PC-3 (cell line): Measurements from ENCODE around the gene IFIT2. TPM values are rescaled to one million over a fixed set of nuclear protein-coding genes. Genes with fewer than 3 reads are reported as not detected.

Experiments used
- ATAC-seq: fragments of 200-7000 bp; cut with Tn5 transposase; 2 replicates; pipeline ENCODE4 v1.9.1; 2020; ENCODE audit warnings: mild to moderate bottlenecking, moderate library complexity
- BruUV-seq: library from RNA; stranded (reverse); fragments of 400-500 nt; replicated peaks from 2 replicates; lab custom pipeline; 2021; lab: Mats Ljungman, UMichigan
- CTCF ChIA-PET: fragments of 300-600 bp; sonication (Branson Sonifier 250); formaldehyde crosslinking; loops from one replicate; lab custom pipeline; 2022; ENCODE audit warnings: antibody characterized with exemption; lab: Charles Lee
- POLR2A ChIA-PET: fragments of 300-600 bp; sonication (Branson Sonifier 250); formaldehyde crosslinking; loops from one replicate; lab custom pipeline; 2022; ENCODE audit warnings: antibody characterized with exemption; ENCODE audit not compliant: unreplicated experiment; lab: Charles Lee
- DNase-seq: peaks from one replicate; pipeline ENCODE4 v3.0.0-alpha.2; 2015
- H2AFZ ChIP-seq: fragments of 300-600 bp; sonication (generic); 2 replicates; pipeline ENCODE4 v1.6.0; 2016; ENCODE audit warnings: antibody characterized with exemption, low read length
- H3F3A ChIP-seq: fragments of 300-600 bp; sonication (generic); one replicate; pipeline ENCODE4 v1.6.0; 2017; ENCODE audit warnings: antibody characterized with exemption, low read length, control low read depth, mild to moderate bottlenecking; ENCODE audit not compliant: unreplicated experiment
- H3K27ac ChIP-seq: fragments of 300-600 bp; sonication (generic); 2 replicates; pipeline ENCODE4 v1.5.1; 2016; ENCODE audit warnings: mild to moderate bottlenecking, low read length
- H3K27me3 ChIP-seq: fragments of 300-600 bp; sonication (generic); 2 replicates; pipeline ENCODE4 v1.6.1; 2016; ENCODE audit warnings: low read length, mixed read lengths
- H3K36me3 ChIP-seq: fragments of 300-600 bp; sonication (generic); 2 replicates; pipeline ENCODE4 v1.6.1; 2016; ENCODE audit warnings: low read depth, mixed run types, low read length, mixed read lengths
- H3K4me1 ChIP-seq: fragments of 300-600 bp; sonication (generic); 2 replicates; pipeline ENCODE4 v1.5.1; 2016; ENCODE audit warnings: low read length; ENCODE audit not compliant: insufficient read depth
- H3K4me2 ChIP-seq: fragments of 300-600 bp; sonication (generic); 2 replicates; pipeline ENCODE4 v1.6.0; 2016; ENCODE audit warnings: low read length
- H3K4me3 ChIP-seq: fragments of 300-600 bp; sonication (generic); 2 replicates; pipeline ENCODE4 v1.5.1; 2016; ENCODE audit warnings: mild to moderate bottlenecking, low read length, mixed read lengths
- H3K79me2 ChIP-seq: fragments of 300-600 bp; sonication (generic); 2 replicates; pipeline ENCODE4 v1.6.1; 2017; ENCODE audit warnings: low read length, mixed read lengths
- H3K9ac ChIP-seq: fragments of 300-600 bp; sonication (generic); 2 replicates; pipeline ENCODE4 v1.6.0; 2016; ENCODE audit warnings: mild to moderate bottlenecking, low read length
- H3K9me2 ChIP-seq: fragments of 300-600 bp; sonication (generic); replicated peaks from 2 replicates; pipeline ENCODE4 v1.6.1; 2016; ENCODE audit warnings: mixed run types, low read length, mixed read lengths
- H3K9me3 ChIP-seq: fragments of 300-600 bp; sonication (generic); 2 replicates; pipeline ENCODE4 v1.6.1; 2016; ENCODE audit warnings: low read length, mixed read lengths
- H4K20me1 ChIP-seq: fragments of 300-600 bp; sonication (generic); 2 replicates; pipeline ENCODE4 v1.6.1; 2016; ENCODE audit warnings: low read length, mixed read lengths
- CTCF ChIP-seq: fragments of 300-600 bp; sonication (generic); conservative IDR thresholded peaks from 2 replicates; pipeline ENCODE4 v1.5.1; 2017; ENCODE audit warnings: antibody characterized with exemption, low read depth, mild to moderate bottlenecking, low read length
- EZH2 ChIP-seq: fragments of 300-600 bp; sonication (generic); IDR thresholded peaks from one replicate; pipeline ENCODE4 v1.6.1; 2017; ENCODE audit warnings: antibody characterized with exemption, mild to moderate bottlenecking, low read length; ENCODE audit not compliant: unreplicated experiment
- EZH2phosphoT487 ChIP-seq: fragments of 300-600 bp; sonication (generic); IDR thresholded peaks from 2 replicates; pipeline ENCODE4 v1.6.1; 2018; ENCODE audit warnings: mild to moderate bottlenecking, antibody characterized with exemption, low read length, borderline replicate concordance
- intact Hi-C: fragments of 100-400 bp; cut with micrococcal nuclease; formaldehyde crosslinking; loops from 2 replicates; pipeline ENCODE4 v1.9.0; 2023
- total RNA-seq: library from RNA; depleted of rRNA; stranded (reverse); fragments of >200 nt; gene quantifications from 2 replicates; pipeline ENCODE4 v1.2.3, GENCODE V29; 2014

IFIT2 gene
- total RNA-seq, 1 experiment from 2014 or later, result 8.6 TPM

- no peak for DNase-seq
- CTCF ChIA-PET, result no interaction called here
- H3K4me2 ChIP-seq, result peak overlapping the region; percentile 75
- intact Hi-C loops, result no loop called here
- no peaks in the 10 kb centered on the region for H3K27me3 ChIP-seq
- H3K4me3 ChIP-seq, result 0 out of 2 replicates have a peak overlapping the region, but pooled peaks have one; percentile 7
- no peak for TF ChIP-seq EZH2
- TF ChIP-seq EZH2phosphoT487, result no peak
- no peak for TF ChIP-seq CTCF
- ATAC-seq, result no peak
- peak overlapping the region; percentile 99 for H3K27ac ChIP-seq
- peak overlapping the region; percentile 79 for H3K9ac ChIP-seq
- TSS peak; percentile 87 for BruUV-seq
- no peaks in the 10 kb centered on the region for H3K9me3 ChIP-seq
- peaks cover 8% of the 10 kb centered on the region; the same call in 1 of the 2 replicates for H3K79me2 ChIP-seq
- H3K4me1 ChIP-seq, result peaks cover 60% of the 10 kb centered on the region
- H4K20me1 ChIP-seq, result no peaks in the 10 kb centered on the region
- H3F3A ChIP-seq, result peaks cover 12% of the 10 kb centered on the region
- no peaks in the 10 kb centered on the region for H3K9me2 ChIP-seq
- POLR2A ChIA-PET, result interaction anchor here (0.6 kb wide), 1 partner anchor 272 kb away, joined by 4 read pairs; the partner anchor contains the start of gene FAS
- no peaks in the 10 kb centered on the region for H3K36me3 ChIP-seq
- H2AFZ ChIP-seq, result no peak overlapping the region
Measured at GRCh38 chr10:89263091-89263490, 38.8 kb upstream of the IFIT2 start.

- H3K4me1 ChIP-seq, result peaks cover 58% of the 10 kb centered on the region
- ATAC-seq (no peak), DNase-seq (no peak)
- no peak overlapping the region for H2AFZ ChIP-seq
- peaks cover 12% of the 10 kb centered on the region for H3F3A ChIP-seq
- H3K4me2 ChIP-seq, result peak overlapping the region; percentile 75
- H3K9me2 ChIP-seq, result no peaks in the 10 kb centered on the region
- peak overlapping the region; percentile 79 for H3K9ac ChIP-seq
- POLR2A ChIA-PET, result interaction anchor here (0.6 kb wide), 1 partner anchor 101 kb away, joined by 3 read pairs; no protein-coding TSS in a partner anchor
- no TSS peak for BruUV-seq
- H4K20me1 ChIP-seq, result no peaks in the 10 kb centered on the region
- CTCF ChIA-PET, result no interaction called here
- H3K27me3 ChIP-seq, result no peaks in the 10 kb centered on the region
- peaks cover 8% of the 10 kb centered on the region; the same call in 1 of the 2 replicates for H3K79me2 ChIP-seq
- peak overlapping the region; percentile 99 for H3K27ac ChIP-seq
- no peak overlapping the region for H3K4me3 ChIP-seq
- intact Hi-C loops, result no loop called here
- TF ChIP-seq EZH2 (no peak), EZH2phosphoT487 (no peak), CTCF (no peak)
- no peaks in the 10 kb centered on the region for H3K36me3 ChIP-seq
- no peaks in the 10 kb centered on the region for H3K9me3 ChIP-seq
Measured at GRCh38 chr10:89263531-89263930, 38.3 kb upstream of the IFIT2 start.

GRCh38 chr10:89266721-89267453 lies 35.0 kb upstream of the IFIT2 start:
- TF ChIP-seq EZH2phosphoT487 (no peak), EZH2 (no peak), CTCF (no peak)
- no peak overlapping the region for H3K4me2 ChIP-seq
- H4K20me1 ChIP-seq, result no peaks in the 10 kb centered on the region
- no peak for ATAC-seq
- no peaks in the 10 kb centered on the region for H3K9me3 ChIP-seq
- H3K4me3 ChIP-seq, result no peak overlapping the region
- DNase-seq, result no peak
- H2AFZ ChIP-seq, result 0 out of 2 replicates have a peak overlapping the region, but pooled peaks have one; percentile 46
- H3K27ac ChIP-seq, result no peak overlapping the region
- no TSS peak for BruUV-seq
- ChIA-PET CTCF (no interaction called here), POLR2A (no interaction called here)
- H3K79me2 ChIP-seq, result no peaks in the 10 kb centered on the region
- peaks cover 34% of the 10 kb centered on the region for H3K4me1 ChIP-seq
- no peaks in the 10 kb centered on the region for H3K27me3 ChIP-seq
- no peaks in the 10 kb centered on the region for H3K36me3 ChIP-seq
- intact Hi-C loops, result no loop called here
- H3K9ac ChIP-seq, result no peak overlapping the region
- peaks cover 12% of the 10 kb centered on the region for H3F3A ChIP-seq
- no peaks in the 10 kb centered on the region for H3K9me2 ChIP-seq
